ENCODE results near the gene HLA-DOA. TPM values are rescaled to one million over a fixed set of nuclear protein-coding genes. Genes with fewer than 3 reads are reported as not detected.

Gene HLA-DOA
- total RNA-seq, 6 experiments from 2014 or later = 0.37 to 3.3 (median 1.2) TPM

- no peaks in the 10 kb centered on the region for H3K9me3 ChIP-seq
- intact Hi-C loops (cut with DNase I) = loop anchor here in 1 of 2 donors (5.0 kb wide), 1 partner anchor 77 kb away; no protein-coding TSS in a partner anchor
- TF ChIP-seq POLR2A (IDR thresholded peaks at IDR 0.05) = no peak
- TF ChIP-seq, protein P1, sequence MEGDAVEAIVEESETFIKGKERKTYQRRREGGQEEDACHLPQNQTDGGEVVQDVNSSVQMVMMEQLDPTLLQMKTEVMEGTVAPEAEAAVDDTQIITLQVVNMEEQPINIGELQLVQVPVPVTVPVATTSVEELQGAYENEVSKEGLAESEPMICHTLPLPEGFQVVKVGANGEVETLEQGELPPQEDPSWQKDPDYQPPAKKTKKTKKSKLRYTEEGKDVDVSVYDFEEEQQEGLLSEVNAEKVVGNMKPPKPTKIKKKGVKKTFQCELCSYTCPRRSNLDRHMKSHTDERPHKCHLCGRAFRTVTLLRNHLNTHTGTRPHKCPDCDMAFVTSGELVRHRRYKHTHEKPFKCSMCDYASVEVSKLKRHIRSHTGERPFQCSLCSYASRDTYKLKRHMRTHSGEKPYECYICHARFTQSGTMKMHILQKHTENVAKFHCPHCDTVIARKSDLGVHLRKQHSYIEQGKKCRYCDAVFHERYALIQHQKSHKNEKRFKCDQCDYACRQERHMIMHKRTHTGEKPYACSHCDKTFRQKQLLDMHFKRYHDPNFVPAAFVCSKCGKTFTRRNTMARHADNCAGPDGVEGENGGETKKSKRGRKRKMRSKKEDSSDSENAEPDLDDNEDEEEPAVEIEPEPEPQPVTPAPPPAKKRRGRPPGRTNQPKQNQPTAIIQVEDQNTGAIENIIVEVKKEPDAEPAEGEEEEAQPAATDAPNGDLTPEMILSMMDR (IDR thresholded peaks at IDR 0.05) = no peak
- no peak overlapping the region for H3K27ac ChIP-seq
- H3K36me3 ChIP-seq = no peaks in the 10 kb centered on the region
- ATAC-seq = no peak
- H3K27me3 ChIP-seq = no peaks in the 10 kb centered on the region
- 46% methylated on average over 4 of the region's 6 CpGs for WGBS (ENCODE audit: insufficient coverage, low coverage, low lambda C conversion rate, missing lambda C conversion rate)
- no peaks in the 10 kb centered on the region for H3K4me1 ChIP-seq
- no peak for DNase-seq
- H3K4me3 ChIP-seq = no peak overlapping the region
Measured at GRCh38 chr6:33004940-33005339, 4.5 kb downstream of the HLA-DOA start.

DNA sequence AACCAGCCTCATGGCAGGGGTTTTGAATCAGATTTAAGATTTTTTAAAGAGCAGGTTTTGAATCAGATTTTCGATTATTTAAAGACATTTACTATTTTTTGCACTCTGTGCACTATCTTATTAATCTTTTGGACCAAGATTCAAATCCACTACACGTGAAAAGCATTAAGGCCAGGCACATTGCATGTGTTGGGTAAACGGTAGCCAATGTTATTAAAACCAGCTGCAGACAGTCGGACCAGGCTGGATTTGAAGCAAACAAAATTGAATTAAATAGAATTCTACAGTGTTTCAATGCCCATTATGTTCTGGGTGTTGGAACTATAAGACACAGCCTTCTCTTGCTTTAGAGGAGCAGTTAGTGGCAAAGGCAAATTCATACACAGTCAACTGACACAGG, 7.7 kb downstream of the HLA-DOA start:
- Histone ChIP-seq H3K27me3 (no peaks in the 10 kb centered on the region), H3K36me3 (no peaks in the 10 kb centered on the region), H3K4me1 (no peaks in the 10 kb centered on the region), H3K9me3 (no peaks in the 10 kb centered on the region), H3K4me3 (no peak overlapping the region), H3K27ac (no peak overlapping the region)
- DNase-seq (no peak), ATAC-seq (no peak)
- TF ChIP-seq, protein P1 (IDR thresholded peaks at IDR 0.05) = no peak
- no peak for TF ChIP-seq POLR2A (IDR thresholded peaks at IDR 0.05)
- WGBS (ENCODE audit: insufficient coverage, low coverage, low lambda C conversion rate, missing lambda C conversion rate) = 40% methylated on average over 4 of the region's 4 CpGs
- intact Hi-C loops (cut with DNase I) = no loop called here

- peak in 3 of 4 donors; percentile 25 to 32 (median 31) for ATAC-seq
- DNase-seq = no peak
- WGBS (ENCODE audit: insufficient coverage, low coverage, low lambda C conversion rate, missing lambda C conversion rate) = 20% methylated on average over 8 of the region's 8 CpGs
- no peak for TF ChIP-seq POLR2A (IDR thresholded peaks at IDR 0.05)
- TF ChIP-seq, protein P1 (IDR thresholded peaks at IDR 0.05) = peak in 2 of 4 donors; percentile 12 to 38
- no peak overlapping the region for H3K4me3 ChIP-seq
- intact Hi-C loops (cut with DNase I) = no loop called here
- H3K27me3 ChIP-seq = no peaks in the 10 kb centered on the region
- no peaks in the 10 kb centered on the region for H3K9me3 ChIP-seq
- no peaks in the 10 kb centered on the region for H3K36me3 ChIP-seq
- H3K4me1 ChIP-seq = no peaks in the 10 kb centered on the region
- no peak overlapping the region for H3K27ac ChIP-seq
Measured at GRCh38 chr6:33000055-33000454, 9.3 kb downstream of the HLA-DOA start.

GRCh38 chr6:32995448-32995847, 13.9 kb downstream of the HLA-DOA start:
- no peak for TF ChIP-seq POLR2A (IDR thresholded peaks at IDR 0.05)
- TF ChIP-seq, protein P1 (IDR thresholded peaks at IDR 0.05) = no peak
- 21% methylated on average over 2 of the region's 2 CpGs for WGBS (ENCODE audit: insufficient coverage, low coverage, low lambda C conversion rate, missing lambda C conversion rate)
- ATAC-seq (no peak), DNase-seq (no peak)
- no peaks in the 10 kb centered on the region for H3K36me3 ChIP-seq
- H3K27ac ChIP-seq = no peak overlapping the region
- no peaks in the 10 kb centered on the region for H3K9me3 ChIP-seq
- no peak overlapping the region for H3K4me3 ChIP-seq
- no peaks in the 10 kb centered on the region for H3K27me3 ChIP-seq
- H3K4me1 ChIP-seq = no peaks in the 10 kb centered on the region
- intact Hi-C loops (cut with DNase I) = no loop called here

All from right lobe of liver (tissue), 6 donors.